Stimulated activated naive B cell treated with anti-CD40 and anti-IgM and Interleukin-4, amounts not matched to agents 10 μg/mL and 1 μg/mL and 100 μg/mL, for 72 hours (primary cell): Measurements from ENCODE around the gene AXIN1.
A peak's percentile ranks its signal among the peaks of the same experiment; 100 is the strongest.

Experiments used
- ATAC-seq, 2 donors: fragments of 150-1000 bp; cut with Tn5 transposase; replicated peaks; 2 replicates each; pipeline ENCODE4 v1.10.0; 2021; ENCODE audit warnings: moderate library complexity in 1 of 2
- DNase-seq: peaks from one replicate; pipeline ENCODE4 v3.0.0; 2021
- H3K27ac Mint-ChIP-seq: one replicate; pipeline ENCODE4 v1.8.0; 2022; ENCODE audit warnings: mild to moderate bottlenecking, mixed read lengths
- H3K27me3 Mint-ChIP-seq, 2 donors: one replicate each; pipeline ENCODE4 v1.8.0; 2022; ENCODE audit warnings: mixed read lengths in 2 of 2
- H3K36me3 Mint-ChIP-seq, 2 donors: one replicate each; pipeline ENCODE4 v1.8.0; 2022; ENCODE audit warnings: mixed read lengths in 2 of 2, mild to moderate bottlenecking in 1 of 2
- H3K4me1 Mint-ChIP-seq, 2 donors: one replicate each; pipeline ENCODE4 v1.8.0; 2022; ENCODE audit warnings: mixed read lengths in 2 of 2, mild to moderate bottlenecking in 1 of 2
- H3K4me3 Mint-ChIP-seq, 2 donors: one replicate each; pipeline ENCODE4 v1.8.0; 2022; ENCODE audit warnings: mild to moderate bottlenecking in 2 of 2, mixed read lengths in 2 of 2, moderate library complexity in 1 of 2
- H3K9me3 Mint-ChIP-seq, 2 donors: one replicate each; pipeline ENCODE4 v1.8.0; 2022; ENCODE audit warnings: mixed read lengths in 2 of 2, mild to moderate bottlenecking in 1 of 2

Gene AXIN1

GRCh38 chr16:352547-353403 is at the start of gene AXIN1:
Gene AXIN1, minus strand, starts transcription at chr16:352723. Its CDS starts 5,698 bp downstream, at chr16:347025.
- peak; percentile 75 to 82 for ATAC-seq
- Mint-ChIP-seq H3K27me3 (no peaks in the 10 kb centered on the region), H3K9me3 (no peaks in the 10 kb centered on the region), H3K36me3 (peaks cover 5 to 10% of the 10 kb centered on the region in 2 donors), H3K4me3 (peak within 1 kb of the TSS; percentile 82 to 84), H3K4me1 (peaks cover 15 to 37% of the 10 kb centered on the region in 2 donors), H3K27ac (peak within 1 kb of the TSS; percentile 84)
- peak; percentile 97 for DNase-seq

- peak within 1 kb of the TSS; percentile 99 for H3K27ac Mint-ChIP-seq
- peak within 1 kb of the TSS; percentile 87 to 91 for H3K4me3 Mint-ChIP-seq
- H3K4me1 Mint-ChIP-seq = peaks cover 20 to 27% of the 10 kb centered on the region in 2 donors
- ATAC-seq = peak; percentile 75 to 83
- H3K27me3 Mint-ChIP-seq = no peaks in the 10 kb centered on the region
- peak; percentile 90 for DNase-seq
- H3K36me3 Mint-ChIP-seq = peaks cover 2 to 10% of the 10 kb centered on the region in 2 donors
- H3K9me3 Mint-ChIP-seq = no peaks in the 10 kb centered on the region
Observed at GRCh38 chr16:401468-402348, 49.2 kb upstream of the AXIN1 start, which contains the start of gene DECR2. Gene DECR2, plus strand, starts transcription at chr16:401885. Its CDS starts 79 bp downstream, at chr16:401964.

- peak in 1 of 2 donors; percentile 1 for ATAC-seq
- Mint-ChIP-seq H3K9me3 (no peaks in the 10 kb centered on the region), H3K4me1 (peaks cover 24 to 31% of the 10 kb centered on the region in 2 donors), H3K27ac (peak overlapping the region; percentile 99), H3K4me3 (peak overlapping the region; percentile 87 to 91), H3K36me3 (peaks cover 2 to 10% of the 10 kb centered on the region in 2 donors), H3K27me3 (no peaks in the 10 kb centered on the region)
- DNase-seq = no peak
Observed at GRCh38 chr16:400061-400591, 47.6 kb upstream of the AXIN1 start.

- ATAC-seq = no peak
- Mint-ChIP-seq H3K9me3 (no peaks in the 10 kb centered on the region), H3K4me3 (peak overlapping the region; percentile 87 to 91), H3K36me3 (peaks cover 0 to 10% of the 10 kb centered on the region in 2 donors), H3K27me3 (no peaks in the 10 kb centered on the region), H3K27ac (peak overlapping the region; percentile 51), H3K4me1 (peaks cover 24 to 31% of the 10 kb centered on the region in 2 donors)
- no peak for DNase-seq
Observed at GRCh38 chr16:399340-400019, 47.0 kb upstream of the AXIN1 start.

GRCh38 chr16:398561-399339 is 46.2 kb upstream of the AXIN1 start:
- Mint-ChIP-seq H3K4me3 (peak overlapping the region; percentile 17 to 79), H3K27ac (peak overlapping the region; percentile 88), H3K9me3 (no peaks in the 10 kb centered on the region), H3K36me3 (peaks cover 0 to 10% of the 10 kb centered on the region in 2 donors), H3K27me3 (no peaks in the 10 kb centered on the region), H3K4me1 (peaks cover 24 to 31% of the 10 kb centered on the region in 2 donors)
- ATAC-seq (no peak), DNase-seq (no peak)

GRCh38 chr16:397736-398332 is 45.3 kb upstream of the AXIN1 start:
- peak overlapping the region; percentile 88 for H3K27ac Mint-ChIP-seq
- no peaks in the 10 kb centered on the region for H3K9me3 Mint-ChIP-seq
- peaks cover 24 to 31% of the 10 kb centered on the region in 2 donors for H3K4me1 Mint-ChIP-seq
- no peaks in the 10 kb centered on the region for H3K27me3 Mint-ChIP-seq
- peak; percentile 14 to 20 for ATAC-seq
- peaks cover 0 to 10% of the 10 kb centered on the region in 2 donors for H3K36me3 Mint-ChIP-seq
- no peak for DNase-seq
- H3K4me3 Mint-ChIP-seq = peak overlapping the region; percentile 78 to 79

GRCh38 chr16:397135-397661 is 44.7 kb upstream of the AXIN1 start, which contains the start of gene NME4:
Gene NME4, plus strand, starts transcription at chr16:397199. Its CDS starts 24 bp downstream, at chr16:397223.
- DNase-seq (no peak), ATAC-seq (peak; percentile 13 to 19)
- Mint-ChIP-seq H3K27me3 (no peaks in the 10 kb centered on the region), H3K4me3 (peak within 1 kb of the TSS; percentile 88 to 90), H3K9me3 (no peaks in the 10 kb centered on the region), H3K4me1 (peaks cover 24 to 32% of the 10 kb centered on the region in 2 donors), H3K36me3 (peaks cover 0 to 10% of the 10 kb centered on the region in 2 donors), H3K27ac (peak within 1 kb of the TSS; percentile 95)

GRCh38 chr16:396605-397004 is 44.1 kb upstream of the AXIN1 start:
- no peaks in the 10 kb centered on the region for H3K27me3 Mint-ChIP-seq
- no peaks in the 10 kb centered on the region for H3K9me3 Mint-ChIP-seq
- H3K4me3 Mint-ChIP-seq = peak overlapping the region; percentile 88 to 90
- H3K4me1 Mint-ChIP-seq = peaks cover 28 to 37% of the 10 kb centered on the region in 2 donors
- H3K36me3 Mint-ChIP-seq = peaks cover 0 to 14% of the 10 kb centered on the region in 2 donors
- DNase-seq = no peak
- ATAC-seq = no peak
- peak overlapping the region; percentile 95 for H3K27ac Mint-ChIP-seq

GRCh38 chr16:396199-396598 is 43.7 kb upstream of the AXIN1 start:
- no peaks in the 10 kb centered on the region for H3K9me3 Mint-ChIP-seq
- DNase-seq (no peak), ATAC-seq (no peak)
- H3K36me3 Mint-ChIP-seq = peaks cover 0 to 14% of the 10 kb centered on the region in 2 donors
- H3K27me3 Mint-ChIP-seq = no peaks in the 10 kb centered on the region
- H3K4me1 Mint-ChIP-seq = peaks cover 29 to 37% of the 10 kb centered on the region in 2 donors
- peak overlapping the region; percentile 88 to 90 for H3K4me3 Mint-ChIP-seq
- peak overlapping the region; percentile 95 for H3K27ac Mint-ChIP-seq

GRCh38 chr16:392450-393030 is 40.0 kb upstream of the AXIN1 start:
- H3K36me3 Mint-ChIP-seq = peaks cover 0 to 4% of the 10 kb centered on the region in 2 donors
- peaks cover 10 to 13% of the 10 kb centered on the region in 2 donors for H3K4me1 Mint-ChIP-seq
- H3K4me3 Mint-ChIP-seq = no peak overlapping the region
- H3K9me3 Mint-ChIP-seq = no peaks in the 10 kb centered on the region
- no peak for ATAC-seq
- no peaks in the 10 kb centered on the region for H3K27me3 Mint-ChIP-seq
- no peak for DNase-seq
- H3K27ac Mint-ChIP-seq = no peak overlapping the region

- Mint-ChIP-seq H3K36me3 (peaks cover 0 to 4% of the 10 kb centered on the region in 2 donors), H3K4me3 (no peak overlapping the region), H3K27me3 (no peaks in the 10 kb centered on the region), H3K4me1 (peaks cover 10 to 13% of the 10 kb centered on the region in 2 donors), H3K9me3 (no peaks in the 10 kb centered on the region), H3K27ac (no peak overlapping the region)
- ATAC-seq = peak; percentile 80 to 84
- peak; percentile 68 for DNase-seq
Observed at GRCh38 chr16:391885-392335, 39.4 kb upstream of the AXIN1 start.

GRCh38 chr16:389352-389751 is 36.8 kb upstream of the AXIN1 start:
- Mint-ChIP-seq H3K27ac (peak overlapping the region; percentile 14), H3K9me3 (no peaks in the 10 kb centered on the region)

More at GRCh38 chr16:389352-389751, 36.8 kb upstream of the AXIN1 start:
- no peak for ATAC-seq
- no peak overlapping the region for H3K4me3 Mint-ChIP-seq
- H3K27me3 Mint-ChIP-seq = no peaks in the 10 kb centered on the region
- no peak for DNase-seq
- H3K4me1 Mint-ChIP-seq = peaks cover 8 to 15% of the 10 kb centered on the region in 2 donors
- H3K36me3 Mint-ChIP-seq = peaks cover 0 to 4% of the 10 kb centered on the region in 2 donors
